ENCODE measurements around the gene PRKAG3.

PRKAG3 gene

GRCh38 chr2:218861645-218862318 lies 30.2 kb upstream of the PRKAG3 start:
- no peak for ATAC-seq (ENCODE audit: insufficient read depth, low read depth)
- no peak overlapping the region for H3K27ac ChIP-seq (ENCODE audit: low read length)

GRCh38 chr2:218860950-218861381 lies 29.4 kb upstream of the PRKAG3 start:
- H3K36me3 ChIP-seq (ENCODE audit: insufficient read depth, low read length): no peaks in the 10 kb centered on the region
- TF ChIP-seq CTCF (IDR thresholded peaks at IDR 0.05; ENCODE audit: borderline replicate concordance, extremely low read depth, low read length, poor library complexity, severe bottlenecking) (no peak), EZH2 (IDR thresholded peaks at IDR 0.05; ENCODE audit: borderline replicate concordance, low read depth, low read length, severe bottlenecking) (no peak)
- H3K4me1 ChIP-seq (ENCODE audit: insufficient read depth, low read length): peaks cover 8% of the 10 kb centered on the region
- no peak overlapping the region for H2AFZ ChIP-seq (ENCODE audit: low read depth, low read length)
- H3K4me3 ChIP-seq (ENCODE audit: low read depth in 1 of 2, low read length in 2 of 2): no peak overlapping the region
- DNase-seq (peak; percentile 53), ATAC-seq (ENCODE audit: insufficient read depth, low read depth) (peak; percentile 81)
- no peak overlapping the region for H3K9ac ChIP-seq (ENCODE audit: low read depth, low read length)
- H3K4me2 ChIP-seq (ENCODE audit: insufficient read depth, low read length): no peak overlapping the region
- no peak overlapping the region for H3K27ac ChIP-seq (ENCODE audit: low read length)
- no peaks in the 10 kb centered on the region for H3K79me2 ChIP-seq (ENCODE audit: insufficient read depth, low read length)
- H3K9me3 ChIP-seq (ENCODE audit: insufficient read depth, low read length, severe bottlenecking): no peaks in the 10 kb centered on the region
- H4K20me1 ChIP-seq (ENCODE audit: insufficient read depth, low read length): 0 out of 2 replicates have a peak, but pooled peaks cover 8% of the 10 kb centered on the region
- peaks cover 1% of the 10 kb centered on the region for H3K27me3 ChIP-seq (ENCODE audit: insufficient read depth, low read length, poor library complexity)

More at GRCh38 chr2:218861645-218862318, 30.2 kb upstream of the PRKAG3 start:
- 0 out of 2 replicates have a peak, but pooled peaks cover 8% of the 10 kb centered on the region for H4K20me1 ChIP-seq (ENCODE audit: insufficient read depth, low read length)
- H3K4me3 ChIP-seq (ENCODE audit: low read depth in 1 of 2, low read length in 2 of 2): no peak overlapping the region
- no peak overlapping the region for H2AFZ ChIP-seq (ENCODE audit: low read depth, low read length)
- no peak for TF ChIP-seq EZH2 (IDR thresholded peaks at IDR 0.05; ENCODE audit: borderline replicate concordance, low read depth, low read length, severe bottlenecking)
- no peak for TF ChIP-seq CTCF (IDR thresholded peaks at IDR 0.05; ENCODE audit: borderline replicate concordance, extremely low read depth, low read length, poor library complexity, severe bottlenecking)
- no peak overlapping the region for H3K9ac ChIP-seq (ENCODE audit: low read depth, low read length)
- H3K4me2 ChIP-seq (ENCODE audit: insufficient read depth, low read length): no peak overlapping the region
- H3K36me3 ChIP-seq (ENCODE audit: insufficient read depth, low read length): no peaks in the 10 kb centered on the region
- H3K27me3 ChIP-seq (ENCODE audit: insufficient read depth, low read length, poor library complexity): no peaks in the 10 kb centered on the region
- no peak for DNase-seq
- no peaks in the 10 kb centered on the region for H3K79me2 ChIP-seq (ENCODE audit: insufficient read depth, low read length)
- H3K9me3 ChIP-seq (ENCODE audit: insufficient read depth, low read length, severe bottlenecking): no peaks in the 10 kb centered on the region
- no peaks in the 10 kb centered on the region for H3K4me1 ChIP-seq (ENCODE audit: insufficient read depth, low read length)

- TF ChIP-seq CTCF (IDR thresholded peaks at IDR 0.05; ENCODE audit: borderline replicate concordance, extremely low read depth, low read length, poor library complexity, severe bottlenecking) (no peak), EZH2 (IDR thresholded peaks at IDR 0.05; ENCODE audit: borderline replicate concordance, low read depth, low read length, severe bottlenecking) (no peak)
- H3K36me3 ChIP-seq (ENCODE audit: insufficient read depth, low read length): no peaks in the 10 kb centered on the region
- 0 out of 2 replicates have a peak, but pooled peaks cover 8% of the 10 kb centered on the region for H4K20me1 ChIP-seq (ENCODE audit: insufficient read depth, low read length)
- DNase-seq (no peak), ATAC-seq (ENCODE audit: insufficient read depth, low read depth) (no peak)
- peaks cover 7% of the 10 kb centered on the region for H3K27me3 ChIP-seq (ENCODE audit: insufficient read depth, low read length, poor library complexity)
- H3K9ac ChIP-seq (ENCODE audit: low read depth, low read length): no peak overlapping the region
- H3K4me1 ChIP-seq (ENCODE audit: insufficient read depth, low read length): peaks cover 14% of the 10 kb centered on the region
- no peaks in the 10 kb centered on the region for H3K79me2 ChIP-seq (ENCODE audit: insufficient read depth, low read length)
- H3K4me3 ChIP-seq (ENCODE audit: low read depth in 1 of 2, low read length in 2 of 2): no peak overlapping the region
- no peak overlapping the region for H2AFZ ChIP-seq (ENCODE audit: low read depth, low read length)
- H3K9me3 ChIP-seq (ENCODE audit: insufficient read depth, low read length, severe bottlenecking): no peaks in the 10 kb centered on the region
- H3K4me2 ChIP-seq (ENCODE audit: insufficient read depth, low read length): no peak overlapping the region
- H3K27ac ChIP-seq (ENCODE audit: low read length): no peak overlapping the region
Measured at GRCh38 chr2:218859988-218860831, 28.6 kb upstream of the PRKAG3 start.
